ENCODE data around the gene INAVA. TPM values are rescaled to one million over a fixed set of nuclear protein-coding genes. Genes with fewer than 3 reads are reported as not detected.

Gene INAVA
- total and polyA plus RNA-seq, 9 of the 15 experiments (the other 6 are each of a cell fraction or from before 2014, with no cell fraction given): 0.09 TPM; not detected in 8

GRCh38 chr1:200896531-200897196 lies 2.0 kb downstream of the INAVA start:
- POLR2A ChIA-PET: interaction anchor here (0.6 to 1.3 kb wide), 5 partner anchors 12 to 229 kb away, joined by 3 to 4 read pairs (median 3); no protein-coding TSS in a partner anchor
- no peaks in the 10 kb centered on the region for H3K79me2 ChIP-seq (ENCODE audit: control insufficient read depth, insufficient read depth, low read length)
- peaks cover 24% of the 10 kb centered on the region; the same call in 1 of the 2 replicates for H4K20me1 ChIP-seq (replicated peaks; ENCODE audit: control insufficient read depth, insufficient read depth, low read length)
- DNase-seq (ENCODE audit: extremely low read depth in 1 of 4, low spot score in 3 of 4): no peak
- in situ Hi-C loops (cut with MboI): no loop called here
- no TSS peak for BruUV-seq (replicated peaks)
- intact Hi-C loops (cut with micrococcal nuclease): no loop called here
- no peak overlapping the region for H2AFZ ChIP-seq (ENCODE audit: low read depth, low read length)
- H3K9me1 ChIP-seq (ENCODE audit: control insufficient read depth, insufficient read depth, low read length): no peaks in the 10 kb centered on the region
- no peak for FAIRE-seq
- no peak overlapping the region for H3K4me3 ChIP-seq
- CTCF ChIA-PET (ENCODE audit: low intra/inter-chr PET ratio): no interaction called here
- no peak overlapping the region for H3K27ac ChIP-seq (ENCODE audit: extremely low read depth, low read depth, low read length)
- peak overlapping the region in 1 of 2 experiments; percentile 59; a peak in 2 of 4 replicates for H3K9ac ChIP-seq (ENCODE audit: insufficient read depth in 1 of 2, low read depth in 2 of 2, low read length in 2 of 2)
- peaks cover 58 to 88% of the 10 kb centered on the region in 2 experiments; a peak in 4 of 5 replicates for H3K27me3 ChIP-seq (ENCODE audit: control insufficient read depth in 2 of 2, insufficient read depth in 2 of 2, low read length in 2 of 2)
- ATAC-seq: no peak
- no peak for TF ChIP-seq SRF (CRISPR knock-in tag; IDR thresholded peaks at IDR 0.05)
- no peak for TF ChIP-seq NUFIP1 (IDR thresholded peaks at IDR 0.05; ENCODE audit: partially characterized antibody)
- TF ChIP-seq MYNN (IDR thresholded peaks at IDR 0.05): no peak
- TF ChIP-seq MYNN (CRISPR knock-in tag; IDR thresholded peaks at IDR 0.05): no peak
- no peak for TF ChIP-seq NKRF (IDR thresholded peaks at IDR 0.05; ENCODE audit: borderline replicate concordance)
- peaks cover 0 to 16% of the 10 kb centered on the region in 2 experiments; a peak in 1 of 5 replicates for H3K4me1 ChIP-seq (replicated peaks in 1 of 2; ENCODE audit: control insufficient read depth in 2 of 2, insufficient read depth in 2 of 2, low read length in 2 of 2)
- H3K4me2 ChIP-seq (ENCODE audit: insufficient read depth, low read length): no peak overlapping the region
- H3K9me3 ChIP-seq (replicated peaks; ENCODE audit: control insufficient read depth, insufficient read depth, low read depth, low read length): no peaks in the 10 kb centered on the region
- 1% methylated on average over 10 of the region's 10 CpGs for WGBS (ENCODE audit: insufficient coverage, low coverage, missing lambda C conversion rate)
- H3K36me3 ChIP-seq (ENCODE audit: control insufficient read depth, insufficient read depth, low read length): no peaks in the 10 kb centered on the region
